Coronary artery (tissue), 2 donors: ENCODE results near the gene CFL1.
A peak's percentile ranks its signal among the peaks of the same experiment; 100 is the strongest.

Experiments
- DNase-seq: peaks from one replicate; pipeline ENCODE4 v3.0.0-alpha.2; 2017; ENCODE audit warnings: low spot score
- H3K27ac ChIP-seq, 2 donors: fragments of 200-600 bp; sonication (generic); one replicate each; pipeline ENCODE4 v1.5.1; 2016 to 2019
- H3K4me3 ChIP-seq: fragments of 200-600 bp; sonication (generic); 2 replicates; pipeline ENCODE4 v1.5.1; 2016; ENCODE audit warnings: mild to moderate bottlenecking, moderate library complexity
- TF ChIP-seq, protein P1 (sequence below): fragments of 200-600 bp; sonication (generic); IDR thresholded peaks from one replicate; pipeline ENCODE4 v1.5.1; 2019; ENCODE audit warnings: antibody characterized with exemption

Gene CFL1

DNA sequence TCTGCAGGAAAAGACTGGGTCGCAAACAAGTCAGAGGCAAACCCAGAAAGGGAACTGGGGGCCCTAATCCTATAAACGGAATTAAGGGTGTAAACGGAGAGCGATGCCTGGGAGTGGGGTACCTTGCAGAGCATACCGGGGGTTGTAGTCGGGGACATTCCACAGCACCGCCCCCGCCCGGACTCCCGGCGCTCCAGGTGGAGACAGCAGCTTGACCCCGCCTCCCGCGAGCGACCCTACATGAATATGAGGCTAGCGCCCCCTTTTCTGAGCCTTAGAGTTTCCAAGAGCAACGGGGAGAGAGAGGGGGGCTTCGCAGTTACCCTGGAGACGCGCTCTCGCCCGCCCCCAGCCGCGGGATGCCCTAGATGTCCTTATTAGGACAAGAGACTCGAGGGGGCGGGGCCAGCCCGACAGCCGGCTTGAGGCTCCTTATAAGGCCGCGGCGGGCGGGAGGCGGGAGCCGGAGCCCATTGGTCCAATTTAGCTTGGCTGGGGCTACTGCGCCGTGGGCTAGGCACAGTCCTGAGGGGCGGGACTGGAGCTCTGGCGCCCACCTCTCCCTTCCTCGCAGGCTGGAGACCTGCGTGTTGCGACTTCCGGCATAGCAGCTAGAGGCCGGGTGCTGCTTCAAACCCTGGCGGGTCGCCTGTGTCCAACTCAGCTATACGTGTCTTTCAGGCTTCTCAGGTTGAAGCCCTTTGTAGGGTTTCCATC, 1.3 kb upstream of the CFL1 start:
- DNase-seq = peak; percentile 100
- TF ChIP-seq, protein P1, sequence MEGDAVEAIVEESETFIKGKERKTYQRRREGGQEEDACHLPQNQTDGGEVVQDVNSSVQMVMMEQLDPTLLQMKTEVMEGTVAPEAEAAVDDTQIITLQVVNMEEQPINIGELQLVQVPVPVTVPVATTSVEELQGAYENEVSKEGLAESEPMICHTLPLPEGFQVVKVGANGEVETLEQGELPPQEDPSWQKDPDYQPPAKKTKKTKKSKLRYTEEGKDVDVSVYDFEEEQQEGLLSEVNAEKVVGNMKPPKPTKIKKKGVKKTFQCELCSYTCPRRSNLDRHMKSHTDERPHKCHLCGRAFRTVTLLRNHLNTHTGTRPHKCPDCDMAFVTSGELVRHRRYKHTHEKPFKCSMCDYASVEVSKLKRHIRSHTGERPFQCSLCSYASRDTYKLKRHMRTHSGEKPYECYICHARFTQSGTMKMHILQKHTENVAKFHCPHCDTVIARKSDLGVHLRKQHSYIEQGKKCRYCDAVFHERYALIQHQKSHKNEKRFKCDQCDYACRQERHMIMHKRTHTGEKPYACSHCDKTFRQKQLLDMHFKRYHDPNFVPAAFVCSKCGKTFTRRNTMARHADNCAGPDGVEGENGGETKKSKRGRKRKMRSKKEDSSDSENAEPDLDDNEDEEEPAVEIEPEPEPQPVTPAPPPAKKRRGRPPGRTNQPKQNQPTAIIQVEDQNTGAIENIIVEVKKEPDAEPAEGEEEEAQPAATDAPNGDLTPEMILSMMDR = no peak
- Histone ChIP-seq H3K27ac (peak overlapping the region; percentile 92 to 100), H3K4me3 (peak overlapping the region; percentile 98)

DNA sequence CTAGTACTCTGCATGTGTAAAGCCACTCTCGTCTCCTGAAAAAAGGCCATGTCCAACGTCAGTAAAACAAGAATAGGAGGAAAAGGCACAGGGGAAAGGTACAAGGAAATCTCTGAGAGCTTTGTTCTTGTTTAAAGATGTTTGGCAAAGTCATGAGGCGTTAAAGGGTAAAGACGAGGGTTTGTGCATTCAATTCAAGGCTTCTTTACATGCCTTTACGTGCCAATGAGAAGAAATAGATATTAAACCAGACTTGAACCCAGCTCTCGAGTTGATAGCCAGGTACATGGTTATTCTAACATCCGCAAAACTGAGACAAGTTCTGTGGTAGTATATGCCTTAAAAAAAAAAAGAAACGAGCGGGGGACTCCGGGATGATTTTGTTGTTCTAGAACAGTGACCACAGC, 704 bp upstream of the CFL1 start:
- no peak for DNase-seq
- TF ChIP-seq, protein P1 = no peak

DNA sequence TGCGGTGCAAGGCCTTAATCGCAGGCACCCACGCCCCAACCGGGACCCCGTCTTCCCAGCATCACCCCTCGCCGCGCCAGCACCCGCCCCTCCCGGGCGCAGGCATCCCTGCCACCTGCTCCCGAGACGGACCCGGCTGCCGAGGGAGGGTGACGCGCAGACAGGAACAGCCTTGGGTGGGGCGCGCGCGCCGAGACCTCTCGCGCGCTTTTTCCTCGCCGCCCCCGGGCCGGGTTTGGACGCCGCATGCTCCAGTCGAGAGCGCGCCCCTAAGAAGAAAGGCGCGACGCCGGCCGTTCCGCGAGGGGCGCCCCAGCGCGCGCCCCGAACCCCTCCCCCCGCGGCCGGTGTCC, 504 bp downstream of the CFL1 start:
- Histone ChIP-seq H3K4me3 (peak overlapping the region; percentile 98), H3K27ac (peak overlapping the region; percentile 92 to 100)
- DNase-seq = peak; percentile 80
- TF ChIP-seq, protein P1 = no peak

More for the DNA sequence above, 704 bp upstream of the CFL1 start:
- H3K4me3 ChIP-seq = peak overlapping the region; percentile 98
- peak overlapping the region; percentile 92 to 100 for H3K27ac ChIP-seq

DNA sequence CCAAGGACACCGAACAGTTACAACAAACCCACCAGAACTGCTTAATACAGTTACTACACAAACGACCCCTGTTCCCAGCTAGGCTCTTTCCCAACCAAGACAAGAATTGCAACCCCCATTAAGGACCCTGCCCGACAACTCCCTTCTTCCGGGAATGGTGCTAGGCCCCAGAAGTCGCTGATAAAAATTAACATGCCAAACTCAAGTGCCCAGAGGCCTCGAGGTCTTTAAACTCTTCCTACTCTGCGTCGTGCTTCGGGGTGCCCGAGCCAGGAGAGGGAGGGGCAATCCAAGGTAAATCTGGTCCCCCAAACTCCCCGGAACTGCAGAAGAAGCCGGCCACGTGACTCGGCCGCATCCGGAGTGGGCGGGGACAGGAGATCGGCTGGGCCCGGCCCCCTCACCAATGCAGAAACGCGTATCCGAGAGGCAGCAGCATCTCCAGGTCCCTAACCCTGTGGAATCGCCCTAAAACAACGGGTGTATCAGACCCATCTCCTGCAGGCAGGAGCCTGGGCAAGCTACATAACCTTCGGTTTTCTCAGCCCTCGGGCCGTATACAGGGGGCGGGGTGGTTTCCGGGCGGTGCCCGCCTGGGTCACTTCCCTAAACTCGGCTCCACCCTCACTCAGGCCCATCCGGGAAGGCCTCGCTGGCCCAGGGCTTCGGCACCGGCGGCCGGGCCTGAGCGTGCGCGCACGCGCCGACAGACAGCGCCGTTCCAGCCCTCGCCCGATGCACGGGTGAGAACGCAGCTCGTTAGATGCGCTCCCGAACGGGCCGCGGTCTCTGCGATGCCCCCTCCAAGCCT, 1.1 kb downstream of the CFL1 start:
- TF ChIP-seq, protein P1 = no peak
- peak; percentile 91 for DNase-seq
- H3K4me3 ChIP-seq = peak overlapping the region; percentile 98
- peak overlapping the region; percentile 92 to 100 for H3K27ac ChIP-seq

DNA sequence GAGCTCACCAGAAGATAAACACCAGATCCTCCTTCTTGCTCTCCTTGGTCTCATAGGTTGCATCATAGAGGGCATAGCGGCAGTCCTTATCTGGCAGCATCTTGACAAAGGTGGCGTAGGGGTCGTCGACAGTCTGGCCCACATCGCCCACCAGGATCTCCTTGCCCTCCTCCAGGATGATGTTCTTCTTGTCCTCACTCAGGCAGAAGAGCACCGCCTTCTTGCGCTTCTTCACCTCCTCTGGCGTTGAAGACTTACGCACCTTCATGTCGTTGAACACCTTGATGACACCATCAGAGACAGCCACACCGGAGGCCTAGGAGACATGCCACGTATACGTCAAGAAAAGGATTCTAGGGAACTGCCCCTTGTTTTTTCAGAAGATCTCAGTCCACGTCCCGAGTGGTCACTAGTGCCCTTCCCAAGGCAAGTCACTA, 2.0 kb downstream of the CFL1 start:
- DNase-seq = no peak
- Histone ChIP-seq H3K27ac (no peak overlapping the region), H3K4me3 (peak overlapping the region; percentile 98)
- TF ChIP-seq, protein P1 = no peak

DNA sequence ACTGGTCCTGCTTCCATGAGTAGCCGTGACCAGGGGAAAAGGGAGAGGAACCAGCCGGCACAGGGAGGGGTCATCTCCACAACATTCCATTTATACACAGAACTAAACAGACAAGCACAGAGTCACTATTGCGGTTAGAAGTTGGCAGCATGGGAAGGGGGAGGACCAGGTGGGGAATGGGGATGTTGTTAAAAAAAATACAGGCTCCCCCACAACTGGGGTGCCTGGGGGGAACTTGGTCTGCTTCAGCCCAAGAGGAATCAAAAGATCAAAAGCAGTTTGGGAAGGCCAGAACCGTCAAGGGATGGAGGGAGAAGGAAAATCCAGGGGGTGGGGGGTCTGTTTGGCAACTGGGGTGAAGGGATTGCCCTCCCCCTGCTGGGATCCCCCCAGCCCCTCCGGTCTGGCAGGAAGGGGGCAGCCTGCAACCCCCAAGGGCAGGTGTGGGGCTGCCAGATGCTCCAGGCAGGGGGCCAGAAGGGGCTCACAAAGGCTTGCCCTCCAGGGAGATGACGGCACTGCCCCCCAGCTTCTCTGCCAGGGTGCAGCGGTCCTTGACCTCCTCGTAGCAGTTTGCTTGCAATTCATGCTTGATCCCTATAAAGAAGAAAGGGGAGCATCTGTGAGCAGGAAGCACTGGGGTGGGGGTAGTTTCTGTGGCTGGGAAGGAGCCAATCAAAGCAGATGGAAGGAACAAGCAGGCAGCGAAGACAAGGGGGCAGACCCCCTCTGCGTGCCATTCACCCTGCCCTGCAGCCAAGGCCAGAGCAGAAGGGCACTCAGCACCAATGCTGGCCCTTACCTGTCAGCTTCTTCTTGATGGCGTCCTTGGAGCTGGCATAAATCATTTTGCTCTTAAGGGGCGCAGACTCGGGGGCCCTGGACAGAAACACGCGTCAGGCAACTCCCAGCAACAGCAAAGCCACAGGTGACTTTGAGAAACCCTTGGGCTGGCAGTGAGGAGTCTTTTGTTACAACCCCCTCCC, 2.8 kb downstream of the CFL1 start:
- DNase-seq = no peak
- TF ChIP-seq, protein P1 = no peak
- Histone ChIP-seq H3K27ac (no peak overlapping the region), H3K4me3 (peak overlapping the region; percentile 2)
